IMR-90 (cell line): ENCODE results near the gene ATXN1. TPM values are rescaled to one million over a fixed set of nuclear protein-coding genes. Genes with fewer than 3 reads are reported as not detected.

Source experiments
- ATAC-seq: fragments of 200-7000 bp; cut with Tn5 transposase; 2 replicates; pipeline ENCODE4 v1.9.1; 2020; ENCODE audit warnings: low read depth, mild to moderate bottlenecking, moderate library complexity
- BruUV-seq: library from RNA; stranded (reverse); fragments of 400-500 nt; replicated peaks from 2 replicates; lab custom pipeline; 2021; lab: Mats Ljungman, UMichigan
- CTCF ChIA-PET: fragments of 300-600 bp; formaldehyde crosslinking; extraction: SDS; loops from one replicate; lab custom pipeline; 2021; ENCODE audit warnings: antibody characterized with exemption; lab: Yijun Ruan, JAX
- POLR2A ChIA-PET: fragments of 300-600 bp; sonication (Branson Sonifier 250); formaldehyde crosslinking; loops from one replicate; lab custom pipeline; 2022; ENCODE audit warnings: antibody characterized with exemption; ENCODE audit not compliant: unreplicated experiment; lab: Charles Lee
- DNase-seq: peaks from one replicate; pipeline ENCODE4 v3.0.0; 2013
- H2AFZ ChIP-seq: replicated peaks from 2 replicates; pipeline ENCODE3; 2013; ENCODE audit warnings: low read length, mild to moderate bottlenecking; ENCODE audit not compliant: poor library complexity
- H2AK5ac ChIP-seq: 2 replicates; pipeline ENCODE4 v1.6.1; 2013; ENCODE audit warnings: low read depth, low read length, inconsistent platforms
- H2AK9ac ChIP-seq: replicated peaks from 2 replicates; pipeline ENCODE3; 2013; ENCODE audit warnings: mild to moderate bottlenecking, low read depth, low read length, moderate library complexity; ENCODE audit not compliant: poor library complexity
- H2BK120ac ChIP-seq: 2 replicates; pipeline ENCODE4 v1.6.1; 2013; ENCODE audit warnings: low read depth, low read length, inconsistent platforms
- H2BK15ac ChIP-seq: 3 replicates; pipeline ENCODE4 v1.6.1; 2013; ENCODE audit warnings: low read depth, low read length, inconsistent platforms
- H2BK20ac ChIP-seq: 2 replicates; pipeline ENCODE4 v1.6.1; 2013; ENCODE audit warnings: low read depth, mild to moderate bottlenecking, inconsistent platforms, low read length, moderate library complexity
- H2BK5ac ChIP-seq: 2 replicates; pipeline ENCODE4 v1.6.1; 2013; ENCODE audit warnings: mild to moderate bottlenecking, low read depth, low read length, inconsistent platforms; ENCODE audit not compliant: poor library complexity, severe bottlenecking
- H3K14ac ChIP-seq: replicated peaks from 2 replicates; pipeline ENCODE4 v1.6.1; 2013; ENCODE audit warnings: low read depth, low read length, inconsistent platforms
- H3K18ac ChIP-seq: 2 replicates; pipeline ENCODE4 v1.6.1; 2013; ENCODE audit warnings: low read depth, low read length, control low read depth
- H3K23ac ChIP-seq: 2 replicates; pipeline ENCODE4 v1.6.1; 2013; ENCODE audit warnings: low read depth, low read length, inconsistent platforms
- H3K27ac ChIP-seq: 2 replicates; pipeline ENCODE4 v1.5.1; 2013; ENCODE audit warnings: mild to moderate bottlenecking, control low read depth, low read length; ENCODE audit not compliant: insufficient read depth
- H3K27me3 ChIP-seq: 2 replicates; pipeline ENCODE4 v1.6.1; 2013; ENCODE audit warnings: low read length; ENCODE audit not compliant: control insufficient read depth, insufficient read depth
- H3K36me3 ChIP-seq: 2 replicates; pipeline ENCODE4 v1.6.1; 2013; ENCODE audit warnings: low read length, mixed read lengths; ENCODE audit not compliant: control insufficient read depth, insufficient read depth
- H3K4ac ChIP-seq: 2 replicates; pipeline ENCODE4 v1.6.1; 2013; ENCODE audit warnings: low read depth, low read length, inconsistent platforms
- H3K4me1 ChIP-seq: 2 replicates; pipeline ENCODE4 v1.6.1; 2013; ENCODE audit warnings: low read length, mixed read lengths; ENCODE audit not compliant: control insufficient read depth, insufficient read depth
- H3K4me2 ChIP-seq: 2 replicates; pipeline ENCODE4 v1.6.1; 2013; ENCODE audit warnings: low read depth, mild to moderate bottlenecking, control low read depth, low read length, moderate library complexity
- H3K4me3 ChIP-seq: 2 replicates; pipeline ENCODE4 v1.5.1; 2013; ENCODE audit warnings: low read depth, mild to moderate bottlenecking, control low read depth, low read length, moderate library complexity; ENCODE audit not compliant: insufficient read depth
- H3K56ac ChIP-seq: 2 replicates; pipeline ENCODE4 v1.6.1; 2013; ENCODE audit warnings: low read length, inconsistent platforms; ENCODE audit not compliant: insufficient read depth; ENCODE audit errors: extremely low read depth
- H3K79me1 ChIP-seq, 2 experiments: 2 replicates each; pipeline ENCODE4 v1.6.1; 2013; ENCODE audit warnings: low read length in 2 of 2, inconsistent platforms in 1 of 2, low read depth in 1 of 2
- H3K9ac ChIP-seq: 2 replicates; pipeline ENCODE4 v1.6.1; 2013; ENCODE audit warnings: low read depth, low read length, control low read depth
- H3K9me1 ChIP-seq: 2 replicates; pipeline ENCODE4 v1.6.1; 2013; ENCODE audit warnings: low read length, inconsistent platforms; ENCODE audit not compliant: insufficient read depth
- H3K9me3 ChIP-seq: 2 replicates; pipeline ENCODE4 v1.6.1; 2013; ENCODE audit warnings: low read length; ENCODE audit not compliant: control insufficient read depth, insufficient read depth
- H4K20me1 ChIP-seq: 2 replicates; pipeline ENCODE4 v1.6.1; 2013; ENCODE audit warnings: low read length, inconsistent platforms; ENCODE audit not compliant: insufficient read depth
- H4K5ac ChIP-seq: 2 replicates; pipeline ENCODE4 v1.6.1; 2013; ENCODE audit warnings: mild to moderate bottlenecking, low read depth, low read length, control low read depth
- H4K8ac ChIP-seq, 2 experiments: 2 replicates each; pipeline ENCODE4 v1.6.1; 2013; ENCODE audit warnings: low read depth in 2 of 2, low read length in 2 of 2, control low read depth in 1 of 2, inconsistent platforms in 1 of 2
- H4K91ac ChIP-seq: 2 replicates; pipeline ENCODE4 v1.6.1; 2013; ENCODE audit warnings: low read depth, low read length, inconsistent platforms; ENCODE audit not compliant: insufficient read depth
- CEBPB ChIP-seq: IDR thresholded peaks from 2 replicates; pipeline ENCODE4 v1.6.1; 2012; ENCODE audit warnings: low read depth, low read length, improper control_type of control experiment
- FOS ChIP-seq: fragments of 150-350 bp; IDR thresholded peaks from 2 replicates; pipeline ENCODE4 v1.6.1; 2016; ENCODE audit warnings: low read depth, low read length
- MAZ ChIP-seq: IDR thresholded peaks from 2 replicates; pipeline ENCODE4 v1.6.1; 2012; ENCODE audit warnings: low read depth, mild to moderate bottlenecking, low read length, improper control_type of control experiment, moderate library complexity, borderline replicate concordance
- SMC3 ChIP-seq: fragments of 150-350 bp; IDR thresholded peaks from 2 replicates; pipeline ENCODE4 v1.6.1; 2016; ENCODE audit warnings: low read depth, mild to moderate bottlenecking, antibody characterized with exemption, low read length, moderate library complexity
- WGBS, 2 experiments: methylation state at CpG; one replicate each; pipeline versions ENCODE4 v1.1.5 to v1.1.7; 2013; ENCODE audit warnings: missing lambda C conversion rate in 2 of 2; ENCODE audit not compliant: insufficient read length in 1 of 2; ENCODE audit errors: extremely low coverage in 2 of 2; 5-methylcytosine and 5-hydroxymethylcytosine counted together
- dilution Hi-C: fragments of 300-500 bp; cut with HindIII; formaldehyde crosslinking; loops from one replicate; pipeline ENCODE4 v1.14.3; 2018; ENCODE audit warnings: low sequenced_read_pairs; ENCODE audit not compliant: unreplicated experiment
- in situ Hi-C: fragments of 300-500 bp; cut with MboI; formaldehyde crosslinking; loops from 3 replicates; pipeline ENCODE4 v1.14.3; 2019; ENCODE audit warnings: low sequenced_read_pairs, inconsistent platforms, mixed read lengths
- intact Hi-C: fragments of 100-400 bp; cut with micrococcal nuclease; formaldehyde crosslinking; loops from 2 replicates; pipeline ENCODE4 v1.10.0; 2022
- polyA plus RNA-seq, 3 experiments: library from polyadenylated mRNA; depleted of rRNA; stranded (reverse); fragments of >200 nt; gene quantifications; 2 replicates each; pipeline ENCODE4 v1.2.3, GENCODE V29; 2012; ENCODE audit warnings: low replicate concordance in 1 of 3
- total RNA-seq: library from RNA; depleted of rRNA; stranded (reverse); fragments of >200 nt; gene quantifications from 2 replicates; pipeline ENCODE4 v1.2.3, GENCODE V29; 2012

ATXN1 gene
- total and polyA plus RNA-seq, 2 of the 4 experiments (the other 2 are of a cell fraction) = 7.3 to 11.1 TPM

GRCh38 chr6:16729183-16729691 is 32.0 kb downstream of the ATXN1 start:
- Histone ChIP-seq H2BK20ac (no peak overlapping the region), H4K5ac (no peak overlapping the region), H3K4me2 (peak overlapping the region; percentile 41), H2AFZ (no peak overlapping the region), H4K8ac (peak overlapping the region in 1 of 2 experiments; percentile 3; a peak in 1 of 4 replicates), H3K4ac (no peak overlapping the region), H3K14ac (peak overlapping the region; percentile 66; the same call in 1 of the 2 replicates), H3K27me3 (no peaks in the 10 kb centered on the region), H3K56ac (no peak overlapping the region), H4K20me1 (peaks cover 21% of the 10 kb centered on the region; the same call in 1 of the 2 replicates), H4K91ac (no peak overlapping the region), H3K36me3 (peaks cover 3% of the 10 kb centered on the region; the same call in 1 of the 2 replicates), H2AK5ac (peak overlapping the region; percentile 11; the same call in 1 of the 2 replicates), H3K23ac (no peak overlapping the region), H2BK15ac (no peak overlapping the region), H2BK5ac (no peak overlapping the region), H3K79me1 (peaks cover 32 to 54% of the 10 kb centered on the region in 2 experiments), H3K9me3 (no peaks in the 10 kb centered on the region), H3K18ac (no peak overlapping the region), H2BK120ac (no peak overlapping the region), H3K4me1 (peaks cover 20% of the 10 kb centered on the region), H3K9ac (no peak overlapping the region), H3K9me1 (peaks cover 16% of the 10 kb centered on the region), H3K4me3 (no peak overlapping the region), H2AK9ac (no peak overlapping the region), H3K27ac (no peak overlapping the region)
- ChIA-PET CTCF (no interaction called here), POLR2A (no interaction called here)
- dilution Hi-C loops = no loop called here
- no TSS peak for BruUV-seq
- 12% methylated on average over 3 of the region's 7 CpGs; no CpG with 5 or more reads in 1 of the 2 experiments for WGBS, 2 experiments
- TF ChIP-seq CEBPB = peak; percentile 91
- no peak for TF ChIP-seq SMC3
- 0 out of 2 replicates have a peak, but pooled peaks have one; percentile 27 for TF ChIP-seq FOS
- TF ChIP-seq MAZ = no peak
- intact Hi-C loops = loop anchor here (1.0 kb wide), 1 partner anchor 8 kb away; no protein-coding TSS in a partner anchor
- DNase-seq (peak; percentile 75), ATAC-seq (peak; percentile 46)
- in situ Hi-C loops = no loop called here
